ENCODE results near the gene XDH. TPM values are rescaled to one million over a fixed set of nuclear protein-coding genes. Genes with fewer than 3 reads are reported as not detected.

The XDH gene
- total and polyA plus RNA-seq, 8 donors = 0.05 to 2.1 (median 0.25) TPM

- intact Hi-C loops (cut with DNase I) = no loop called here
- no peak for DNase-seq
- H3K9me3 ChIP-seq = no peaks in the 10 kb centered on the region
- ATAC-seq = no peak
- no peak for TF ChIP-seq CTCF (IDR thresholded peaks at IDR 0.05)
- no peaks in the 10 kb centered on the region for H3K36me3 ChIP-seq
- H3K4me1 ChIP-seq = no peaks in the 10 kb centered on the region
- H3K27ac ChIP-seq = no peak overlapping the region
- H3K4me3 ChIP-seq = no peak overlapping the region
- H3K27me3 ChIP-seq = no peaks in the 10 kb centered on the region
These were observed 9.7 kb downstream of the XDH start for GRCh38 chr2:31404827-31405226.

- Histone ChIP-seq H3K4me1 (no peaks in the 10 kb centered on the region), H3K36me3 (no peaks in the 10 kb centered on the region), H3K27me3 (no peaks in the 10 kb centered on the region), H3K9me3 (no peaks in the 10 kb centered on the region), H3K4me3 (no peak overlapping the region), H3K27ac (no peak overlapping the region)
- DNase-seq (no peak), ATAC-seq (no peak)
- no peak for TF ChIP-seq CTCF (IDR thresholded peaks at IDR 0.05)
- intact Hi-C loops (cut with DNase I) = no loop called here
These were observed 10.2 kb downstream of the XDH start for GRCh38 chr2:31404302-31404701.

- H3K4me3 ChIP-seq = no peak overlapping the region
- intact Hi-C loops (cut with DNase I) = no loop called here
- no peak for TF ChIP-seq CTCF (IDR thresholded peaks at IDR 0.05)
- no peak overlapping the region for H3K27ac ChIP-seq
- no peaks in the 10 kb centered on the region for H3K36me3 ChIP-seq
- no peaks in the 10 kb centered on the region for H3K27me3 ChIP-seq
- no peaks in the 10 kb centered on the region for H3K4me1 ChIP-seq
- DNase-seq (no peak), ATAC-seq (no peak)
- H3K9me3 ChIP-seq = no peaks in the 10 kb centered on the region
These were observed 12.2 kb downstream of the XDH start for GRCh38 chr2:31402388-31402787.

GRCh38 chr2:31401580-31401979 is 13.0 kb downstream of the XDH start:
- H3K4me1 ChIP-seq = no peaks in the 10 kb centered on the region
- DNase-seq (no peak), ATAC-seq (no peak)
- H3K9me3 ChIP-seq = no peaks in the 10 kb centered on the region
- no peak for TF ChIP-seq CTCF (IDR thresholded peaks at IDR 0.05)
- no peaks in the 10 kb centered on the region for H3K27me3 ChIP-seq
- no peaks in the 10 kb centered on the region for H3K36me3 ChIP-seq
- no peak overlapping the region for H3K27ac ChIP-seq
- intact Hi-C loops (cut with DNase I) = no loop called here
- H3K4me3 ChIP-seq = no peak overlapping the region

GRCh38 chr2:31398881-31399280 is 15.7 kb downstream of the XDH start:
- no peaks in the 10 kb centered on the region for H3K36me3 ChIP-seq
- H3K27ac ChIP-seq = no peak overlapping the region

More at GRCh38 chr2:31398881-31399280, 15.7 kb downstream of the XDH start:
- intact Hi-C loops (cut with DNase I) = no loop called here
- DNase-seq = no peak
- Histone ChIP-seq H3K4me3 (no peak overlapping the region), H3K27me3 (no peaks in the 10 kb centered on the region), H3K4me1 (no peaks in the 10 kb centered on the region), H3K9me3 (no peaks in the 10 kb centered on the region)
- no peak for TF ChIP-seq CTCF (IDR thresholded peaks at IDR 0.05)
- ATAC-seq = no peak

Measured in left lung (tissue), 10 donors.